HG03175 (cell line): ENCODE results near the gene SHCBP1L.

ENCODE experiments used
- ATAC-seq: cut with Tn5 transposase; IDR thresholded peaks from one replicate; pipeline ENCODE4 v1.9.1; 2021; ENCODE audit warnings: mild to moderate bottlenecking, moderate library complexity; ENCODE audit not compliant: unreplicated experiment

The SHCBP1L gene

DNA sequence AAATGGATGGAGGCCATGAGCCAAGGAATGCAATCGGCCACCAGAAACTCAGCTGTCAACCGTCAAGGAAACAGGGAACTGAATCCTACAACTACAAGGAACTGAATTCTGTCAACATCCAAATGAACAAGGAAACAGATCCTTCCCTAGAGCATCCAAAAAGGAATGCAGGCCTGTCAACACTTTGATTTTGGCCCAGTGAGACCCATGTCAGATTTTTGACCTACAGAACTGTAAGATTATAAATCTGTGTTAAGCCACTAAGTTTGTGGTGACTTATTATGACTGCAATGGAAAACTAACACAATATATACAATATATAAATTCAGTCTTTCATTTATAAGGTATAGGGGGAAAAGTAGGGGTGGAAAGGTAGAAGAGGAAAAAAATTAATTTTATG lies 55.3 kb downstream of the SHCBP1L start:
- ATAC-seq: no peak

DNA sequence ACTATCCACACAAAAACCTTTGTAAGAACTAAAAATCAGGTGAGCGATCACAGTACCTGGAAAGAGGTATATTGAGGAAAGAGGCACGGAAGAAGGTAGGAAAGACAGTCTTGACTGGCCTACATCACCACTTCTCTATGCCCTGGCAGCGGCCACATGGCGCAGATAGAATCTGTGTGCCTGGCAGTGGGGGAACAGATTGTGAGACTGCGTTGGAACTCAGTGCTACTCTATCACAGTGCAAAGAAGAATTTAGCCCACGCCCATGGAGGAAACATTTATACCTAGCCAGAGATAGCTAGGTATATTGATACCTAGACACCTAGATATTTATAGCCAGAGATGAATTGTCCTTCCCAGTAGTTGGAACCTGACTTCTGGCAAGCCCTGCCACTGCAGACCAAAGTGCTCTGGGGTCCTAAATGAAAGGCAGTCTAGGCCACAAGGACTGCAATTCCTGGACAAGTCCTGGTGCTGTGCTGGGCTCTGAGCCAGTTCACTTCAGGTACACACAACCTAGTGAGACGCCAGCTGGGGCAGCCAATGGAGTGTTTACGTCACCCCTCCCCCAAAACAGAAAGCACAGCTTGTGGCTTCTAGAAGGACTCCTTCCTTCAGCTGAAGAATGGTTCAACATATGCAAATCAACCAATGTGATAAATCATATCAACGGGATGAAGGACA lies 61.9 kb downstream of the SHCBP1L start:
- ATAC-seq: no peak

DNA sequence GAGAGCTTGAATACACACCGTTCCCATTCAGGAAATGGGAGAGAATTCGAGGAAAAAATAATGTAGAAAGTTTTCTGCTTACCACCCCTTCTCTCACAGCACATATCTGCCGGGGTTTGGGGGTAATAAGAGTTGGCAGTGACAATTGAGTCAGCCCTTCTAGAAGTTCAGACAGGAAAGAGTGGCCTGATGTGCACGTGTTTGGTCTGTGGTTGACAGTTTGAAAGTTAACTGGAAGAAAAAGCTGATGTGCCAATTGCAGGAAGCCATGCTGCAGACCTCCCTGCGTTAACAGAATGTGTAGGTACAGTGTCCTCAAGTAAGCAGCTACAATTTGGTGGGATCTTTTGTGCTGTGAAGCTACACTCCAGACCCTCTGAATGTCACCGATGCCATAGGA lies 63.0 kb downstream of the SHCBP1L start:
- ATAC-seq: no peak

DNA sequence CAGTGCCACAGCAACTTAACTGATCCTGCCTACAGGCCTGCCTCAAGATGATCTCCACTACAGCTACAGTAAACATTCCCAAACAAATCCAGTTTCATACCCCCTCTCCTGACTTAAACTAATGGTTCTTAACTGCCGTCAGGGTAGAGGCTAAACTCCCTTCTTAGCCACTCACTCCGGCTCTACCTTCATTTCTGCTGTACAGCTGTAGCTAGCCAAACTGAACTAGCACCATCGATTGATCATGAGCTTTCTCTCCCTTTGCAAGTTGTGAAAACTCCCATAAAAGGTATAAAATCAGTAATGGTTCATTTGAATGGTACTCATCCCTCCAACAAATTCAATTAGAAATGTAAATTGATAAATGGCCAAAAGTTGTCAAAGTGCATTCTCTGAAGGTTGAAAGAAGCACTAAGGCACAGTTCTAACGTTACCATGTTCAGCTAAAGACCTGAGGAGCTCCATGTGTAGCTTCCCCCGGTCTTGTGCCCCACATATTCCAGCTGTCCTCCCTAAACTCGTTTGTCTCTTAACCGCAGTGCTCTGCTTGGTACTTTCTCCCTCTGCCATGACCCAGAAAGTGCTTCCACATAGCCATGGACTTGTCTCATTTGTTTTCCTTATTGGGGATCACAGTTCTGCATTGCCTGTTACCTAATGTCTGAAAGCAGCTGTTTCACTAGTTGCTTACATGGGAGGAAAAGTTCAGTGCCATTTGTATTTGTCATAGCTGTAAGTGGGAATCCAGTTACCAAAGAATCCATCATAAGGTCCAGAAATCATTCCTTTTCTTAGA lies 64.0 kb downstream of the SHCBP1L start:
- no peak for ATAC-seq

DNA sequence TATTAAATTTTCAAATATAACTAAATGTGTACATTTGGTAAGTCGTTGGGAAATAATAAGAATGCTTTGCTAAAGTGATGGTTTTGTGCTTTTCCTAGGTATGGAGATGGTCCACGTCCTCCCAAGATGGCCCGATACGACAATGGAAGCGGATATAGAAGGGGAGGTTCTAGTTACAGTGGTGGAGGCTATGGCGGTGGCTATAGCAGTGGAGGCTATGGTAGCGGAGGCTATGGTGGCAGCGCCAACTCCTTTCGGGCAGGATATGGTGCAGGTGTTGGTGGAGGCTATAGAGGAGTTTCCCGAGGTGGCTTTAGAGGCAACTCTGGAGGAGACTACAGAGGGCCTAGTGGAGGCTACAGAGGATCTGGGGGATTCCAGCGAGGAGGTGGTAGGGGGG lies 66.0 kb downstream of the SHCBP1L start:
- ATAC-seq: no peak

DNA sequence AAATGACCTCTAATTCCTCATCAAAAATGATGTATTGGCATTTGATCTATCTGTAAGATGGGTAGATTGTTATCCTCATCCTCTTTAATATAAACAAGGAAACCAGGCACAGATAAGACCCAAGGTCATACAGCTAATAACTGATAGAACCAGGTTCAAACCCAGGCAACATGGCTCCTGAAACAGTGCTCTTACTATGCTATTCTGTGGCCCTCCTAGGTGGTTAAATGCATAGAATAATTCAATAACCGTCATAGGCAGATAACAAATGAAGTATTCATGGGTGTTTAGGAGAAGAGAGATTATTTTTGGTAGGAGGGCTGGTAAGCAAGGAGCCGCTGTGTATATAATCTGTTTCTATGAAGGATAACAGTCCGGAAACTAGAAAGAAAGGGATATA lies 67.4 kb downstream of the SHCBP1L start:
- no peak for ATAC-seq

DNA sequence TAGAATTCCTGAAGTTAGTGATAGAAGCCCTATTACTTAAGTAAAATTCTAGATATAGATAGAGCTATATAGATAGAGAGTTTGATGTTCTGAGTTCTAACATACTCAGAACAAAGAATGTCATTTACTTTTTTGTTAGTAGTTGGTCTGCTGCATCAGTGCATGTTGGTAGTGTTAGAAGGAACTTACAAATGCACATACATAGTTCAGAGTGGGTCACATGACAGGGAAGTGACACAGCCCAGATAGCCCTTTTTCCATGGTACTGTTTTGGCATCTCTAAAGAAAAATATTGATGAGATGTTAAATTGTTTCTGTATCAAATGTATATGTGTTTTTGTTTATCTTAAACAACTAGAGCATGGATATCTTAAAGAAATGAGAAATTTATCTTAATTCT lies 68.1 kb downstream of the SHCBP1L start:
- no peak for ATAC-seq

DNA sequence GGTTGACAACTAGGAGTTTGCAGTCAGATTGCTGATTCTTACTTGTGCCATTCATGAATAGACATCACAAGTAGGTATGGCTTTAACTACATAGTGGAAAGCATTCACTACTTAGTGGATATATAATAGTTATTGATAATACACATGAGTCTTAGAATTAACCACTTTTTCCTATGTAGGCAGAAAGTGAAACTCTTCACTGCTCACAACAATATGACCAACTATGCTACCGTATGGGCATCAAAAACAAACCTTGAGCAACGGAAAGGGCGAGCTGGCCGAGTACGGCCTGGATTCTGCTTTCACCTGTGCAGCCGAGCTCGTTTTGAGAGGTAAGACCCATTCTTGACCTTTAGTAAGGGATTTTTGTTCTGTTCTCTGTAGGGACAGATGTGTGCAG lies 75.1 kb downstream of the SHCBP1L start:
- ATAC-seq: no peak

DNA sequence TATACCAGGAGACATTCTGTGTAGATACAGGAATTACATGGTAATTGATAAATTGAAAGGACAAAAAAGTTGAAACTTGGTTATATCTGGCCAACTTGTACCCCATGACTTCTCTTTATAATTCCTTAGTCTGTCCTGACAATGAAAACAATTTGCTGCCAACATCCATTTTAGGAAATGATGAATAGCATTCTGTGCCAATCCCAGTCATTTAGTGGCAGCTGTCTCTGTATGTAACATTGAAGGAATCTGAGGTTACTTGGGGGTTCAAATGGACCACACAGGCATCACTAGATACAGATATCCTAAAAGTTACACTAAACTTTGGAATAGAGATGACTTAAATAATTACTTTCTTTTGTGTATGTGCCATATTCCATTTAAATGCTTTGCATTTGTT lies 75.6 kb downstream of the SHCBP1L start:
- no peak for ATAC-seq

DNA sequence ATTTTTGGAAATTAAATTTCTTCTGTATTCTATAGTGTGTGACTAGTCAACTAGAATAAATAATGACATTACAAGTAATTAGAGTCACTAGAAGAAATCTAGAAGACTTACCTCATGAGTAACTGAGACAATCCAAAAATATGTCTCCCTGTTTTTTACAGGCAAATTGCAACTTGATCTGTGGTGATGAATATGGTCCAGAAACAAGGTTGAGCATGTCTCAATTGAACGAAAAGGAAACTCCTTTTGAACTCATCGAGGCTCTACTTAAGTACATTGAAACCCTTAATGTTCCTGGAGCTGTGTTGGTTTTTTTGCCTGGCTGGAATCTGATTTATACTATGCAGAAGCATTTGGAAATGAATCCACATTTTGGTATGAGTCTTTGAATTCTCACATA lies 77.1 kb downstream of the SHCBP1L start:
- no peak for ATAC-seq

DNA sequence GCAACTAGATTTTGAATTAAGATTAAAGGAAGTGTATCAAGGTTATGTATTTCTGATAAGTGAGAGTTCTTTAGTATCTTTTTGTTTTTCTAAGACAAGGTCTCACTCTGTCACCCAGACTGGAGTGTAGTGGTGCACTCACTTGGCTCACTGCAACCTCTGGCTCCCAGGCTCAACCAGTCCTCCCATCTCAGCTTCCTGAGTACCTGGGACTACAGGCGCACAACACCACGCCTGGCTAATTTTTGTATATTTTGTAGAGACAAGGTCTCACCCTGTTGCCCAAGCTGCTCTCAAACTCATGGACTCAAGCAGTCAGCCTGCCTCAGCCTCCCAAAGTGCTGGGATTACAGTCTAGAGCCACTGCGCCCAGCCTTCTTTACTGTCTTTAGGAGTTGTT lies 80.1 kb downstream of the SHCBP1L start:
- ATAC-seq: no peak

DNA sequence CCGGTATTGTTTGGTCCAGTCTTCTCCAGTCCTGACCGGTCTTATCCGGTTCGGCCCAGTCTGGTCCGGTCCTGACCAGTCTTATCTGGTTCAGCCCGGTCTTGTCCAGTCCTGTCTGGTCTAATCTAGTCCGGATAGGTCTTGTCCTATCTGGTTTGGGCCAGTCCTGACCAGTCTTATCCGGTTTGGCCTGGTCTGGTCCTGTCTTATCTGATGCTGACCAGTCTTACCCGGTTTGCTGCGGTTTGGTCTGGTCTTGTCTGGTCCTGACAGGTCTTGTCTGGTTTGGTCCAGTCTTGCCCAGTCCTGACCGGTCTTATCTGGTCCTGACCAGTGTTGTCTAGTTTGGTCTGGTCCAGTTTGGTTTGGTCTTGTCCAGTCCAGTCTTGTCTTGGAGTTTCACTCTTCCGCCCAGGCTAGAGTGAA lies 83.7 kb downstream of the SHCBP1L start:
- ATAC-seq: no peak

DNA sequence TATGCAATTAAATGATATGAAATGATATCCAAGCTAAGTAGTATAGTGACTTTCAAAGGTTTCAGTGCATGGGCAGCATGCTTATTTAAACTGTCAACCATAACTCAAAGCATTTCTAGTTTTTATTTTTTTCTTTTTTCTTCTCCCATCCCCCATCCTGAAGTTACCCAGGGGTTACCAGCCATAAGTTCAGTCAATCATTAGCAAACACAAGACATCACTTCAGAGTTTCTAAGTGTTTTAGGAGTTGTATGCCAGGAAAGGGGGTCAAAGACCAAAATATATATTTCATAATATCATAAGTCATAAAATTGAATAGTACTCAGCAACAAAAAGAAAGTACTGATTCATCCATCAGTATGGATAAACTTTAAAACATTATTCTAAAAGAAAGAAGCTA lies 85.1 kb downstream of the SHCBP1L start:
- ATAC-seq: no peak

DNA sequence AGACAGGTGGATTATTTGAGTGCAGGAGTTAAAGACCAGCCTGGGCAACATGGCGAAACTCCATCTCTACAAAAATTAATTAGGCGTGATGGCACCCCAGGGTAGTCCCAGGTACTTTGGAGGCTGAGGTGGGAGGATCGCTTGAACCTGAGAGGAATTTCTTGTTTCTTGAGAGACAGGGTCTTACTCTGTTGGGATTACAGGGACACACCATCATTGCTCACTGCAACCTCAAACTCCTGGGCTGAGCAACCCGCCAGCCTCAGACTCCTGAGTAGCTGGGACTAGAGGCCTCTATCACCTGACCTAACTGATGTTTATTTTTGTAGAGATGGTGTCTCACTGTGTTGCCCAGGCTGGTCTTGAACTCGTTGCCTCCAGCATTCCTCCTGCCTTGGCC lies 89.0 kb downstream of the SHCBP1L start:
- no peak for ATAC-seq

DNA sequence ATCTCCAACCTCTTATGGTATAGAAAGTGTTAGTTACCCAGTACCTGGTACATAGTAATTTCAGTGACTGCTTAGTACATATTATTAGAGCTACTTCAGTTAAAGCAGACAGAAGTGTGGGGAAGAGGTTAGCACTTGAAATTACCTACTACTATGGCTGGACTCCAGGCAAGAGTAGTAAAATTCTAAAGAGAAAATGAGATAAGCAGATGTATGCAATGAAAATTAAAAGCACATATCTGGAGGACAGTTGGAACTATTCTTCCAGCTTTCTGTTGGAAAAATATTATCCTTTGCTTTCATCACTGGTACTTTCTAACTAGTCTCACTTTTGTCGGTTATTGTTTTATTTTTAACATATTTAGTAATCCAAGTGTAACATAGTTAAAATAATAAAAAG lies 90.1 kb downstream of the SHCBP1L start:
- no peak for ATAC-seq

DNA sequence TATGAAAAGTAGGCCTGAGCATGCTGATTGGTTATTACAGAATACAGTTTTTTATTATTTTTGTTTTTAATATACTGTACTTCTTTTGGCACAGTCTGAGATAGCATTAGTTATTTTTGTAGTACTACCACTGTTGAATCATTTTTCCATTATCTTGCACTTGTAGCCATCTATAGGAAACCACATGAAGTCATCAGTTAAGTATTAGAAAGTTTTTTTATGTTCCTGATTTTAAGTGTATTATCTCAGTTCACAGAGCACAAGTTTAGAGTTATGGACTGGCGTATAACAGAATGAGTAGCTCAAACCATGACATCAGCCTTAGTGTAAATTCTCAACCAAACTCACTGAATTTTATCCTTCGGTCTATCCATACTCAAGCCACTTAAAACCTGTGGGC lies 91.0 kb downstream of the SHCBP1L start:
- ATAC-seq: no peak

DNA sequence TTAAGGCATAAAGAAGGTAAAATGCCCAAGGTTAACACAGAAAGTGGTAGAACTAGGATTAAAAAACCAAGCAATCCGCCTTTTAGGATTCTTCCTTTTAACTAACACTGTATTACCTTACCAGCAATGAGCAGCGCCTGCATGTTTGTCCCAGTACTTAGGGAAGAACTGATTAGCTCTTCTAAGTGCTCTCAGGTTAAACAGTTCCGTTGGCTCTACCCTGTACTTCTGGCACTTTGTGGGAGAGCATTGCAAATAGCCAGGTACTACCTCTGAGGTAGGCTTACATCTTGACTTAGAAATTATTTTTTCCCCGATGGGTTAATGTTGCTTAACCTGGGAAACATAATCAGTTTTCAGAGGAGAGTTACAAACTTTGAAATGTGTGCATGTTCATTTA lies 92.3 kb downstream of the SHCBP1L start:
- no peak for ATAC-seq

DNA sequence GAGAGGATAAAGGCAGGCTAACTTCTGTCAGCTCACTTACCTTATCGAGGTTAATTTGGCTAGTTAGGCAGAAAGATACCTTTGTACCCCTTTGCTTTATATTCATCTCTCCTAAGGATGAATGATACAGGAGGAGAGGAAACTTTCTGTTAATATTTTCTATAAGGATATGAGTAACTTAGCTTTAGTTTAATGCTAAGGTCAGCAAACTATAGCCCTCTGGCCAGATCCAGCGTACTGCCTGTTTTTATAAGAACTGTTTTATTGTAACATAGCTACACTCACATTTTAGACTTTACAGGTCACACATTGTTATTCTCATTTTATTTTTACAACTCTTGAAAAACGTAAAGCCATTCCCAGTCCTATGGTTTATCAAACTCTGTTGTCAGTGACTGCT lies 95.8 kb downstream of the SHCBP1L start:
- no peak for ATAC-seq

DNA sequence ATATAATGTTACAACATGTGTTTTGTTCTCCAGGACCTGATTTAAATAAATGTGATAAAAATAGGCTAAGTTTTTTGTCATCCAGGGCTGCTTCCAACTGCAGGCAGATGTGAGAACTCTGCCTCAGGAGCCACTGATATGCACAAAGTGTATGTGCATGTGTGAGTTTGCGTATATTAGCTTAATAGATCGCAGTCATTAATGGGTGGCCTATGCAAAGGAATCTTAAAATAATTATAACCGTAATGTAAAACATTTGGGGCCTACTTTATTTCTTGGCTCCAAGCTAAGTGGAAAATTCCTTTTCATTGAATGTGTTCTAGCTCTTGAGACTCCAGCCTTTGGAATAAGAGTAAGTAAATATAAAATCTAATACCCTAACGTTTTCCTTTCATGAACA lies 97.1 kb downstream of the SHCBP1L start:
- ATAC-seq: no peak

DNA sequence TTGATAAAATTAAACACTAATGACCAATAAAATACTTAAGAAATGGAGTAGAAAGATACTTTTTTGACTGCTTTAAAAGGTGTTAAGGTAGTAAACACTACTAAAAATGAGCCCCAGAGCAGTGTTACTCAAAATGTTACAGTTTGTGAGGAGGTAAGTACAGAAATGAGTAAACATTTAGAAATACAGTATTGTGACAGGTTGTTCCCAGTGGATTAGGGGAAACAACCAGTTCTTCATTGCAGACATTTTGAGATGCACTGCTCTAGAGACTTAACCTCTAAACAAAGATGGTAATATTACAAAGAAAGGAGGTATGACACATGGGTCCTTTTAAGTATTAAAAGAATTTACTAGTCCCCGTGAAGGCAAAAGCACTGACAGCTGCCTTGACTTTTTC lies 101.1 kb downstream of the SHCBP1L start:
- ATAC-seq: no peak

DNA sequence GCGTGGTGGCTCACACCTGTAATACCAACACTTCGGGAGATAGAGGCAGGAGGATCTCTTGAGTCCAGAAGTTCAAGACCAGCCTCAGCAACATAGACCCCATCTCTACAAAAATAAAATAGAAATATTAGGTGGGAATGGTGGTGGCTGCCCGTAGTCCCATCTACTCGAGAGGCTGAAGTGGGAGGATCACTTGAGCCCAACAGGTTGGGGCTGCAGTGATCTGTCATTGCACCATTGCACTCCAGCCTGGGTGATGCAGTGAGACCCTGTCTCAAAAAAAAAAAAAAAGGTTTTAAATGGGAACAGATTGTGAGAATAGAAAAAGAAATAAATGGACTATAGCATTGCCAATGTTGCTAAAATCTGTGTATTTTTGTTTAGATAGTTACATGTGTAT lies 102.6 kb downstream of the SHCBP1L start:
- ATAC-seq: no peak
